Measurements from ENCODE around the gene CTNND2. TPM values are rescaled to one million over a fixed set of nuclear protein-coding genes. Genes with fewer than 3 reads are reported as not detected.

The CTNND2 gene
- total and polyA plus RNA-seq, 9 of the 15 experiments (the other 6 are each of a cell fraction or from before 2014, with no cell fraction given) = 0.03 to 0.35 TPM; not detected in 7

DNA sequence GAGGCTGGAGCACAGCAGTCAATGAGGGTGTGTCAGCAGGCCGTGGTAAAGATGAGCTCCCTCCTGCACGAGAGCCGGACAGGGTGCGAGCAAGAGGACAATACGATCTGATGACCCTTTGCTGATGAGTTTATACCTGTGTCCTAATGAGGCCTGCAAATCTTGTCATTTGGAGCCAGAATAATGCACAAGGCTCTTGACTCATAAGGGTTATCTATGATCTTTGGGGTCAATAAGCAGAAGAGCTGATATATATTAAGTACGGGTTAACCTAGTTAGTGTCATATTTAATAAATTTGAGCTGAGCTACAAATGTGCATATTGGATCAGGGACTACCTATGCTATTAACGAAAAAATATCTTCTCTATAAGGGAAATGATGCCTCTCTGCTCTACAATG is 46.9 kb downstream of the CTNND2 start:
- intact Hi-C loops (cut with micrococcal nuclease) = no loop called here
- Histone ChIP-seq H3K27ac (ENCODE audit: extremely low read depth, low read depth, low read length) (no peak overlapping the region), H3K4me3 (no peak overlapping the region), H3K4me2 (ENCODE audit: insufficient read depth, low read length) (no peak overlapping the region), H3K79me2 (ENCODE audit: control insufficient read depth, insufficient read depth, low read length) (no peaks in the 10 kb centered on the region), H3K9ac (ENCODE audit: insufficient read depth in 1 of 2, low read depth in 2 of 2, low read length in 2 of 2) (no peak overlapping the region), H3K9me1 (ENCODE audit: control insufficient read depth, insufficient read depth, low read length) (no peaks in the 10 kb centered on the region), H3K9me3 (replicated peaks; ENCODE audit: control insufficient read depth, insufficient read depth, low read depth, low read length) (no peaks in the 10 kb centered on the region), H4K20me1 (replicated peaks; ENCODE audit: control insufficient read depth, insufficient read depth, low read length) (no peaks in the 10 kb centered on the region), H3K27me3 (ENCODE audit: control insufficient read depth in 2 of 2, insufficient read depth in 2 of 2, low read length in 2 of 2) (no peaks in the 10 kb centered on the region), H2AFZ (ENCODE audit: low read depth, low read length) (no peak overlapping the region), H3K36me3 (ENCODE audit: control insufficient read depth, insufficient read depth, low read length) (no peaks in the 10 kb centered on the region), H3K4me1 (replicated peaks in 1 of 2; ENCODE audit: control insufficient read depth in 2 of 2, insufficient read depth in 2 of 2, low read length in 2 of 2) (no peaks in the 10 kb centered on the region)
- ChIA-PET POLR2A (no interaction called here), CTCF (ENCODE audit: low intra/inter-chr PET ratio) (no interaction called here)
- ATAC-seq = no peak
- FAIRE-seq = no peak
- BruUV-seq (replicated peaks) = no TSS peak
- WGBS (ENCODE audit: insufficient coverage, low coverage, missing lambda C conversion rate) = 0% methylated on average over 7 of the region's 7 CpGs
- in situ Hi-C loops (cut with MboI) = no loop called here
- no peak for DNase-seq (ENCODE audit: extremely low read depth in 1 of 4, low spot score in 3 of 4)
- TF ChIP-seq ZNF75A (CRISPR knock-in tag; IDR thresholded peaks at IDR 0.05) = no peak
- no peak for TF ChIP-seq DNMT1 (IDR thresholded peaks at IDR 0.05)
- no peak for TF ChIP-seq ZNF3 (CRISPR knock-in tag; IDR thresholded peaks at IDR 0.05)
- TF ChIP-seq HEY1 (CRISPR knock-in tag; IDR thresholded peaks at IDR 0.05; ENCODE audit: borderline replicate concordance) = no peak
- TF ChIP-seq ZNF253 (CRISPR knock-in tag; conservative IDR thresholded peaks at IDR 0.05) = no peak
- TF ChIP-seq, protein P1, sequence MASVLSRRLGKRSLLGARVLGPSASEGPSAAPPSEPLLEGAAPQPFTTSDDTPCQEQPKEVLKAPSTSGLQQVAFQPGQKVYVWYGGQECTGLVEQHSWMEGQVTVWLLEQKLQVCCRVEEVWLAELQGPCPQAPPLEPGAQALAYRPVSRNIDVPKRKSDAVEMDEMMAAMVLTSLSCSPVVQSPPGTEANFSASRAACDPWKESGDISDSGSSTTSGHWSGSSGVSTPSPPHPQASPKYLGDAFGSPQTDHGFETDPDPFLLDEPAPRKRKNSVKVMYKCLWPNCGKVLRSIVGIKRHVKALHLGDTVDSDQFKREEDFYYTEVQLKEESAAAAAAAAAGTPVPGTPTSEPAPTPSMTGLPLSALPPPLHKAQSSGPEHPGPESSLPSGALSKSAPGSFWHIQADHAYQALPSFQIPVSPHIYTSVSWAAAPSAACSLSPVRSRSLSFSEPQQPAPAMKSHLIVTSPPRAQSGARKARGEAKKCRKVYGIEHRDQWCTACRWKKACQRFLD (CRISPR knock-in tag; IDR thresholded peaks at IDR 0.05) = no peak
- TF ChIP-seq, protein P2, sequence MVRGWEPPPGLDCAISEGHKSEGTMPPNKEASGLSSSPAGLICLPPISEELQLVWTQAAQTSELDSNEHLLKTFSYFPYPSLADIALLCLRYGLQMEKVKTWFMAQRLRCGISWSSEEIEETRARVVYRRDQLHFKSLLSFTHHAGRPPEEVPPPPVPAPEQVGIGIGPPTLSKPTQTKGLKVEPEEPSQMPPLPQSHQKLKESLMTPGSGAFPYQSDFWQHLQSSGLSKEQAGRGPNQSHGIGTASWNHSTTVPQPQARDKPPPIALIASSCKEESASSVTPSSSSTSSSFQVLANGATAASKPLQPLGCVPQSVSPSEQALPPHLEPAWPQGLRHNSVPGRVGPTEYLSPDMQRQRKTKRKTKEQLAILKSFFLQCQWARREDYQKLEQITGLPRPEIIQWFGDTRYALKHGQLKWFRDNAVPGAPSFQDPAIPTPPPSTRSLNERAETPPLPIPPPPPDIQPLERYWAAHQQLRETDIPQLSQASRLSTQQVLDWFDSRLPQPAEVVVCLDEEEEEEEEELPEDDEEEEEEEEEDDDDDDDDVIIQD (CRISPR knock-in tag; IDR thresholded peaks at IDR 0.05) = no peak
- no peak for TF ChIP-seq HMG20A (CRISPR knock-in tag; conservative IDR thresholded peaks at IDR 0.05)
- TF ChIP-seq, protein P3, sequence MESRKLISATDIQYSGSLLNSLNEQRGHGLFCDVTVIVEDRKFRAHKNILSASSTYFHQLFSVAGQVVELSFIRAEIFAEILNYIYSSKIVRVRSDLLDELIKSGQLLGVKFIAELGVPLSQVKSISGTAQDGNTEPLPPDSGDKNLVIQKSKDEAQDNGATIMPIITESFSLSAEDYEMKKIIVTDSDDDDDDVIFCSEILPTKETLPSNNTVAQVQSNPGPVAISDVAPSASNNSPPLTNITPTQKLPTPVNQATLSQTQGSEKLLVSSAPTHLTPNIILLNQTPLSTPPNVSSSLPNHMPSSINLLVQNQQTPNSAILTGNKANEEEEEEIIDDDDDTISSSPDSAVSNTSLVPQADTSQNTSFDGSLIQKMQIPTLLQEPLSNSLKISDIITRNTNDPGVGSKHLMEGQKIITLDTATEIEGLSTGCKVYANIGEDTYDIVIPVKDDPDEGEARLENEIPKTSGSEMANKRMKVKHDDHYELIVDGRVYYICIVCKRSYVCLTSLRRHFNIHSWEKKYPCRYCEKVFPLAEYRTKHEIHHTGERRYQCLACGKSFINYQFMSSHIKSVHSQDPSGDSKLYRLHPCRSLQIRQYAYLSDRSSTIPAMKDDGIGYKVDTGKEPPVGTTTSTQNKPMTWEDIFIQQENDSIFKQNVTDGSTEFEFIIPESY (CRISPR knock-in tag; IDR thresholded peaks at IDR 0.05) = no peak
- no peak for TF ChIP-seq ZNF124 (CRISPR knock-in tag; IDR thresholded peaks at IDR 0.05)
- no peak for TF ChIP-seq ARNT (IDR thresholded peaks at IDR 0.05)
- no peak for TF ChIP-seq TCF7L2 (IDR thresholded peaks at IDR 0.05; ENCODE audit: low read depth, low read length)
- no peak for TF ChIP-seq POLR3A (IDR thresholded peaks at IDR 0.05; ENCODE audit: borderline replicate concordance, extremely low read depth, insufficient read depth, insufficient read length)
- no peak for TF ChIP-seq YBX1 (IDR thresholded peaks at IDR 0.05)
- TF ChIP-seq, protein P4, sequence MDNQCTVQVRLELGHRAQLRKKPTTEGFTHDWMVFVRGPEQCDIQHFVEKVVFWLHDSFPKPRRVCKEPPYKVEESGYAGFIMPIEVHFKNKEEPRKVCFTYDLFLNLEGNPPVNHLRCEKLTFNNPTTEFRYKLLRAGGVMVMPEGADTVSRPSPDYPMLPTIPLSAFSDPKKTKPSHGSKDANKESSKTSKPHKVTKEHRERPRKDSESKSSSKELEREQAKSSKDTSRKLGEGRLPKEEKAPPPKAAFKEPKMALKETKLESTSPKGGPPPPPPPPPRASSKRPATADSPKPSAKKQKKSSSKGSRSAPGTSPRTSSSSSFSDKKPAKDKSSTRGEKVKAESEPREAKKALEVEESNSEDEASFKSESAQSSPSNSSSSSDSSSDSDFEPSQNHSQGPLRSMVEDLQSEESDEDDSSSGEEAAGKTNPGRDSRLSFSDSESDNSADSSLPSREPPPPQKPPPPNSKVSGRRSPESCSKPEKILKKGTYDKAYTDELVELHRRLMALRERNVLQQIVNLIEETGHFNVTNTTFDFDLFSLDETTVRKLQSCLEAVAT (IDR thresholded peaks at IDR 0.05) = no peak
- TF ChIP-seq, protein P5, sequence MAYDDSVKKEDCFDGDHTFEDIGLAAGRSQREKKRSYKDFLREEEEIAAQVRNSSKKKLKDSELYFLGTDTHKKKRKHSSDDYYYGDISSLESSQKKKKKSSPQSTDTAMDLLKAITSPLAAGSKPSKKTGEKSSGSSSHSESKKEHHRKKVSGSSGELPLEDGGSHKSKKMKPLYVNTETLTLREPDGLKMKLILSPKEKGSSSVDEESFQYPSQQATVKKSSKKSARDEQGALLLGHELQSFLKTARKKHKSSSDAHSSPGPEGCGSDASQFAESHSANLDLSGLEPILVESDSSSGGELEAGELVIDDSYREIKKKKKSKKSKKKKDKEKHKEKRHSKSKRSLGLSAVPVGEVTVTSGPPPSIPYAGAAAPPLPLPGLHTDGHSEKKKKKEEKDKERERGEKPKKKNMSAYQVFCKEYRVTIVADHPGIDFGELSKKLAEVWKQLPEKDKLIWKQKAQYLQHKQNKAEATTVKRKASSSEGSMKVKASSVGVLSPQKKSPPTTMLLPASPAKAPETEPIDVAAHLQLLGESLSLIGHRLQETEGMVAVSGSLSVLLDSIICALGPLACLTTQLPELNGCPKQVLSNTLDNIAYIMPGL (CRISPR knock-in tag; IDR thresholded peaks at IDR 0.05) = no peak

All from K562 (cell line).